Measurements from ENCODE around the gene CYREN.

DNA sequence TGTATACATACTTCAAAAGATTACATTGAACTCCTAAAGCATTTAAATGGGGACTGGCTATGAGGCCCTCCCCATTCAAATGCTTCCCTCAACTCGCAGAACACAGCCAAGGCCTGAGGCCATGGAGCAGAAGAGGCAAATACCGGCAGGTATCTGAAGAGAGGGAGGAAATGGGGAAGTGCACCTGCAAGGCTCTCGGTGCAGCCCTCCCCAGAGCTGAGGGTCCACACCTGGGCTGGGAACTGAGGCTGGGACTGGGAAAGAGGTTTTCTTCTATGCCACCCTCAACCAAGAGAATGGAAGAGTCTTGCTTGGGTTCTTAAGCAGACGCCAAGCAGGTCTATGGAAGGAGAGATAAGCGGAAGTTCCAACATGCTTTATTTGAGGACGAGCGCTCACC is 13.0 kb upstream of the CYREN start:
- TF ChIP-seq CREB1 (CRISPR knock-in tag; IDR thresholded peaks at IDR 0.05; ENCODE audit: low read depth): no peak
- TF ChIP-seq EZH2phosphoT487 (IDR thresholded peaks at IDR 0.05; ENCODE audit: unreplicated experiment): no peak
- TF ChIP-seq, protein P1, sequence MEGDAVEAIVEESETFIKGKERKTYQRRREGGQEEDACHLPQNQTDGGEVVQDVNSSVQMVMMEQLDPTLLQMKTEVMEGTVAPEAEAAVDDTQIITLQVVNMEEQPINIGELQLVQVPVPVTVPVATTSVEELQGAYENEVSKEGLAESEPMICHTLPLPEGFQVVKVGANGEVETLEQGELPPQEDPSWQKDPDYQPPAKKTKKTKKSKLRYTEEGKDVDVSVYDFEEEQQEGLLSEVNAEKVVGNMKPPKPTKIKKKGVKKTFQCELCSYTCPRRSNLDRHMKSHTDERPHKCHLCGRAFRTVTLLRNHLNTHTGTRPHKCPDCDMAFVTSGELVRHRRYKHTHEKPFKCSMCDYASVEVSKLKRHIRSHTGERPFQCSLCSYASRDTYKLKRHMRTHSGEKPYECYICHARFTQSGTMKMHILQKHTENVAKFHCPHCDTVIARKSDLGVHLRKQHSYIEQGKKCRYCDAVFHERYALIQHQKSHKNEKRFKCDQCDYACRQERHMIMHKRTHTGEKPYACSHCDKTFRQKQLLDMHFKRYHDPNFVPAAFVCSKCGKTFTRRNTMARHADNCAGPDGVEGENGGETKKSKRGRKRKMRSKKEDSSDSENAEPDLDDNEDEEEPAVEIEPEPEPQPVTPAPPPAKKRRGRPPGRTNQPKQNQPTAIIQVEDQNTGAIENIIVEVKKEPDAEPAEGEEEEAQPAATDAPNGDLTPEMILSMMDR (conservative IDR thresholded peaks at IDR 0.05; ENCODE audit: low read depth in 2 of 2): no peak
- no peak for TF ChIP-seq ZNF331 (CRISPR knock-in tag; IDR thresholded peaks at IDR 0.05; ENCODE audit: low read depth)
- TF ChIP-seq, protein P2, sequence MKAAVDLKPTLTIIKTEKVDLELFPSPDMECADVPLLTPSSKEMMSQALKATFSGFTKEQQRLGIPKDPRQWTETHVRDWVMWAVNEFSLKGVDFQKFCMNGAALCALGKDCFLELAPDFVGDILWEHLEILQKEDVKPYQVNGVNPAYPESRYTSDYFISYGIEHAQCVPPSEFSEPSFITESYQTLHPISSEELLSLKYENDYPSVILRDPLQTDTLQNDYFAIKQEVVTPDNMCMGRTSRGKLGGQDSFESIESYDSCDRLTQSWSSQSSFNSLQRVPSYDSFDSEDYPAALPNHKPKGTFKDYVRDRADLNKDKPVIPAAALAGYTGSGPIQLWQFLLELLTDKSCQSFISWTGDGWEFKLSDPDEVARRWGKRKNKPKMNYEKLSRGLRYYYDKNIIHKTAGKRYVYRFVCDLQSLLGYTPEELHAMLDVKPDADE (IDR thresholded peaks at IDR 0.05): no peak
- no peak for TF ChIP-seq POLR2AphosphoS5 (IDR thresholded peaks at IDR 0.05; ENCODE audit: low read depth)
- TF ChIP-seq, protein P3, sequence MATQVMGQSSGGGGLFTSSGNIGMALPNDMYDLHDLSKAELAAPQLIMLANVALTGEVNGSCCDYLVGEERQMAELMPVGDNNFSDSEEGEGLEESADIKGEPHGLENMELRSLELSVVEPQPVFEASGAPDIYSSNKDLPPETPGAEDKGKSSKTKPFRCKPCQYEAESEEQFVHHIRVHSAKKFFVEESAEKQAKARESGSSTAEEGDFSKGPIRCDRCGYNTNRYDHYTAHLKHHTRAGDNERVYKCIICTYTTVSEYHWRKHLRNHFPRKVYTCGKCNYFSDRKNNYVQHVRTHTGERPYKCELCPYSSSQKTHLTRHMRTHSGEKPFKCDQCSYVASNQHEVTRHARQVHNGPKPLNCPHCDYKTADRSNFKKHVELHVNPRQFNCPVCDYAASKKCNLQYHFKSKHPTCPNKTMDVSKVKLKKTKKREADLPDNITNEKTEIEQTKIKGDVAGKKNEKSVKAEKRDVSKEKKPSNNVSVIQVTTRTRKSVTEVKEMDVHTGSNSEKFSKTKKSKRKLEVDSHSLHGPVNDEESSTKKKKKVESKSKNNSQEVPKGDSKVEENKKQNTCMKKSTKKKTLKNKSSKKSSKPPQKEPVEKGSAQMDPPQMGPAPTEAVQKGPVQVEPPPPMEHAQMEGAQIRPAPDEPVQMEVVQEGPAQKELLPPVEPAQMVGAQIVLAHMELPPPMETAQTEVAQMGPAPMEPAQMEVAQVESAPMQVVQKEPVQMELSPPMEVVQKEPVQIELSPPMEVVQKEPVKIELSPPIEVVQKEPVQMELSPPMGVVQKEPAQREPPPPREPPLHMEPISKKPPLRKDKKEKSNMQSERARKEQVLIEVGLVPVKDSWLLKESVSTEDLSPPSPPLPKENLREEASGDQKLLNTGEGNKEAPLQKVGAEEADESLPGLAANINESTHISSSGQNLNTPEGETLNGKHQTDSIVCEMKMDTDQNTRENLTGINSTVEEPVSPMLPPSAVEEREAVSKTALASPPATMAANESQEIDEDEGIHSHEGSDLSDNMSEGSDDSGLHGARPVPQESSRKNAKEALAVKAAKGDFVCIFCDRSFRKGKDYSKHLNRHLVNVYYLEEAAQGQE (IDR thresholded peaks at IDR 0.05; ENCODE audit: unreplicated experiment): no peak
- TF ChIP-seq EZH2 (IDR thresholded peaks at IDR 0.05; ENCODE audit: low read depth, unreplicated experiment): no peak
- no peak for TF ChIP-seq STAT1 (IDR thresholded peaks at IDR 0.05; ENCODE audit: unreplicated experiment)
